ENCODE results near the gene BEST3. TPM values are rescaled to one million over a fixed set of nuclear protein-coding genes. Genes with fewer than 3 reads are reported as not detected.

BEST3 gene
- total RNA-seq, 1 donor from 2014 or later: not detected

Other genes with a start within 250 kb of the BEST3 start
- gene FRS2, start 228.9 kb downstream of the BEST3 start, total RNA-seq: 13.1 and 13.7 TPM in 2 replicates
- gene CCT2, start 113.8 kb downstream of the BEST3 start, total RNA-seq: 442 and 447 TPM in 2 replicates
- not detected in 2 replicates for gene LRRC10, start 88.4 kb downstream of the BEST3 start, total RNA-seq
- gene RAB3IP, start 39.6 kb upstream of the BEST3 start, total RNA-seq: 29.8 and 36.1 TPM in 2 replicates
- not detected in 2 replicates for gene MYRFL, start 125.9 kb upstream of the BEST3 start, total RNA-seq